ENCODE results near the gene PTPRG.

PTPRG gene

DNA sequence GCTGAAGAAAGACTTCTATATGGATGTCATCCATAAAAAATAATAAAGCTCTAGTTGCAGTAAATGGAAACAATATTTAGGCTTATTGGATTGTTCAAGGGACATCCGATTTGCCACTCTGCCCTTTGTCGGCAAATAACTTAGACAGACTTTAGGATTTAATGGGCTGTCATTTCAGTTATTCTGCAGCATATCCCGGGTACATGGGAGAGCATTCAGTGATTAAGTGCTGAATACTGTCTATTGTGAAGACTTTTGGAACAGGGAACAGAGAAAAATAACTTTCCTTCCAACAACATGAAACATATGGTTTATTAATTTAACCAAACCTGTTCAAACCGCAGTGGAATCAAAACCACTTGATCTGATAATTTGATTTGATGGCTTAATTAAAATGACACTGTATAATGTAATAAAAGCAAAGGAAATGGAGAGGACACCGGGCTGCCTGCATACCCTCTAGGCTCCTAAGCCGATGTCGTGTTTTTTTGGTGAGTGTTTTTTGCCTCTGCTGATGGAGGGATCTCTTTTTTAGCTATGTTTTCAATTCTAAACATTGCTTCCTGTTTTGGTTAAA lies 612.7 kb downstream of the PTPRG start:
- H2AK5ac ChIP-seq (ENCODE audit: low read length): no peak overlapping the region
- H2AFZ ChIP-seq (ENCODE audit: insufficient read depth, low read length, poor library complexity): no peak overlapping the region
- no peak overlapping the region for H3K27ac ChIP-seq (ENCODE audit: low read depth, low read length)
- H3K36me3 ChIP-seq (ENCODE audit: control insufficient read depth in 1 of 2, insufficient read depth in 2 of 2, low read length in 2 of 2): no peaks in the 10 kb centered on the region
- H2BK12ac ChIP-seq (ENCODE audit: low read length): no peak overlapping the region
- no peaks in the 10 kb centered on the region for H3K79me1 ChIP-seq (ENCODE audit: low read length)
- H3K4me3 ChIP-seq (ENCODE audit: low read depth, low read length): no peak overlapping the region
- no peak overlapping the region for H2BK5ac ChIP-seq (ENCODE audit: low read depth, low read length, poor library complexity)
- H4K8ac ChIP-seq (ENCODE audit: low read depth, low read length): no peak overlapping the region
- H3K27me3 ChIP-seq (ENCODE audit: insufficient read depth, low read length): no peaks in the 10 kb centered on the region
- no peak overlapping the region for H4K12ac ChIP-seq (ENCODE audit: low read depth, low read length)
- H3K9ac ChIP-seq (ENCODE audit: low read length): no peak overlapping the region
- H3K4ac ChIP-seq (ENCODE audit: low read depth, low read length): no peak overlapping the region
- no peaks in the 10 kb centered on the region for H3K9me3 ChIP-seq (ENCODE audit: insufficient read depth, low read depth, low read length)
- no peak overlapping the region for H4K91ac ChIP-seq (ENCODE audit: low read depth, low read length)
- H3K79me2 ChIP-seq (ENCODE audit: control insufficient read depth, insufficient read depth, low read length, poor library complexity): no peaks in the 10 kb centered on the region
- no peak overlapping the region for H3K14ac ChIP-seq (ENCODE audit: low read length)
- H3K4me1 ChIP-seq (ENCODE audit: control insufficient read depth in 1 of 2, insufficient read depth in 2 of 2, low read length in 2 of 2): no peaks in the 10 kb centered on the region
- H3K4me2 ChIP-seq (ENCODE audit: low read length): no peak overlapping the region
- no peak overlapping the region for H2BK120ac ChIP-seq (ENCODE audit: insufficient read depth, low read length, poor library complexity)
- no peak overlapping the region for H3K23ac ChIP-seq (ENCODE audit: low read length)
- DNase-seq: no peak
- H3K18ac ChIP-seq (ENCODE audit: low read length): no peak overlapping the region
- no CpG with 5 or more reads among the region's 7 CpGs for WGBS (ENCODE audit: extremely low coverage, insufficient coverage, insufficient read length)

- no peak overlapping the region for H2AK5ac ChIP-seq (ENCODE audit: low read length)
- no peak overlapping the region for H2BK120ac ChIP-seq (ENCODE audit: insufficient read depth, low read length, poor library complexity)
- no peak overlapping the region for H3K14ac ChIP-seq (ENCODE audit: low read length)
- no peak overlapping the region for H4K8ac ChIP-seq (ENCODE audit: low read depth, low read length)
- no peak overlapping the region for H3K18ac ChIP-seq (ENCODE audit: low read length)
- no peak overlapping the region for H3K4me2 ChIP-seq (ENCODE audit: low read length)
- no peak overlapping the region for H2BK12ac ChIP-seq (ENCODE audit: low read length)
- H3K79me2 ChIP-seq (ENCODE audit: control insufficient read depth, insufficient read depth, low read length, poor library complexity): no peaks in the 10 kb centered on the region
- no peak for DNase-seq
- no peak overlapping the region for H3K9ac ChIP-seq (ENCODE audit: low read length)
- no peak overlapping the region for H3K4me3 ChIP-seq (ENCODE audit: low read depth, low read length)
- H3K23ac ChIP-seq (ENCODE audit: low read length): no peak overlapping the region
- no peaks in the 10 kb centered on the region for H3K27me3 ChIP-seq (ENCODE audit: insufficient read depth, low read length)
- no peaks in the 10 kb centered on the region for H3K36me3 ChIP-seq (ENCODE audit: control insufficient read depth in 1 of 2, insufficient read depth in 2 of 2, low read length in 2 of 2)
- no peak overlapping the region for H4K12ac ChIP-seq (ENCODE audit: low read depth, low read length)
- H2AFZ ChIP-seq (ENCODE audit: insufficient read depth, low read length, poor library complexity): no peak overlapping the region
- H2BK5ac ChIP-seq (ENCODE audit: low read depth, low read length, poor library complexity): no peak overlapping the region
- no peak overlapping the region for H3K27ac ChIP-seq (ENCODE audit: low read depth, low read length)
- H3K79me1 ChIP-seq (ENCODE audit: low read length): no peaks in the 10 kb centered on the region
- no peaks in the 10 kb centered on the region for H3K4me1 ChIP-seq (ENCODE audit: control insufficient read depth in 1 of 2, insufficient read depth in 2 of 2, low read length in 2 of 2)
- H3K4ac ChIP-seq (ENCODE audit: low read depth, low read length): no peak overlapping the region
- WGBS (ENCODE audit: extremely low coverage, insufficient coverage, insufficient read length): no CpG with 5 or more reads among the region's 6 CpGs
- no peaks in the 10 kb centered on the region for H3K9me3 ChIP-seq (ENCODE audit: insufficient read depth, low read depth, low read length)
- no peak overlapping the region for H4K91ac ChIP-seq (ENCODE audit: low read depth, low read length)
These were observed 613.8 kb downstream of the PTPRG start for GRCh38 chr3:62175161-62175560.

GRCh38 chr3:62178032-62178431 lies 616.7 kb downstream of the PTPRG start:
- H2AFZ ChIP-seq (ENCODE audit: insufficient read depth, low read length, poor library complexity): no peak overlapping the region
- no peaks in the 10 kb centered on the region for H3K9me3 ChIP-seq (ENCODE audit: insufficient read depth, low read depth, low read length)
- H4K8ac ChIP-seq (ENCODE audit: low read depth, low read length): no peak overlapping the region
- no peak overlapping the region for H3K4me2 ChIP-seq (ENCODE audit: low read length)
- H3K79me1 ChIP-seq (ENCODE audit: low read length): no peaks in the 10 kb centered on the region
- DNase-seq: no peak
- no peaks in the 10 kb centered on the region for H3K27me3 ChIP-seq (ENCODE audit: insufficient read depth, low read length)
- H4K91ac ChIP-seq (ENCODE audit: low read depth, low read length): no peak overlapping the region
- no peak overlapping the region for H2BK120ac ChIP-seq (ENCODE audit: insufficient read depth, low read length, poor library complexity)
- H4K12ac ChIP-seq (ENCODE audit: low read depth, low read length): no peak overlapping the region
- no peak overlapping the region for H3K4me3 ChIP-seq (ENCODE audit: low read depth, low read length)
- no peak overlapping the region for H3K27ac ChIP-seq (ENCODE audit: low read depth, low read length)
- H3K36me3 ChIP-seq (ENCODE audit: control insufficient read depth in 1 of 2, insufficient read depth in 2 of 2, low read length in 2 of 2): no peaks in the 10 kb centered on the region
- H3K4ac ChIP-seq (ENCODE audit: low read depth, low read length): no peak overlapping the region
- H3K14ac ChIP-seq (ENCODE audit: low read length): no peak overlapping the region
- H3K18ac ChIP-seq (ENCODE audit: low read length): no peak overlapping the region
- no peak overlapping the region for H3K9ac ChIP-seq (ENCODE audit: low read length)
- H2AK5ac ChIP-seq (ENCODE audit: low read length): no peak overlapping the region
- H2BK5ac ChIP-seq (ENCODE audit: low read depth, low read length, poor library complexity): no peak overlapping the region
- H3K4me1 ChIP-seq (ENCODE audit: control insufficient read depth in 1 of 2, insufficient read depth in 2 of 2, low read length in 2 of 2): no peaks in the 10 kb centered on the region
- no peak overlapping the region for H2BK12ac ChIP-seq (ENCODE audit: low read length)
- H3K79me2 ChIP-seq (ENCODE audit: control insufficient read depth, insufficient read depth, low read length, poor library complexity): no peaks in the 10 kb centered on the region
- no peak overlapping the region for H3K23ac ChIP-seq (ENCODE audit: low read length)

DNA sequence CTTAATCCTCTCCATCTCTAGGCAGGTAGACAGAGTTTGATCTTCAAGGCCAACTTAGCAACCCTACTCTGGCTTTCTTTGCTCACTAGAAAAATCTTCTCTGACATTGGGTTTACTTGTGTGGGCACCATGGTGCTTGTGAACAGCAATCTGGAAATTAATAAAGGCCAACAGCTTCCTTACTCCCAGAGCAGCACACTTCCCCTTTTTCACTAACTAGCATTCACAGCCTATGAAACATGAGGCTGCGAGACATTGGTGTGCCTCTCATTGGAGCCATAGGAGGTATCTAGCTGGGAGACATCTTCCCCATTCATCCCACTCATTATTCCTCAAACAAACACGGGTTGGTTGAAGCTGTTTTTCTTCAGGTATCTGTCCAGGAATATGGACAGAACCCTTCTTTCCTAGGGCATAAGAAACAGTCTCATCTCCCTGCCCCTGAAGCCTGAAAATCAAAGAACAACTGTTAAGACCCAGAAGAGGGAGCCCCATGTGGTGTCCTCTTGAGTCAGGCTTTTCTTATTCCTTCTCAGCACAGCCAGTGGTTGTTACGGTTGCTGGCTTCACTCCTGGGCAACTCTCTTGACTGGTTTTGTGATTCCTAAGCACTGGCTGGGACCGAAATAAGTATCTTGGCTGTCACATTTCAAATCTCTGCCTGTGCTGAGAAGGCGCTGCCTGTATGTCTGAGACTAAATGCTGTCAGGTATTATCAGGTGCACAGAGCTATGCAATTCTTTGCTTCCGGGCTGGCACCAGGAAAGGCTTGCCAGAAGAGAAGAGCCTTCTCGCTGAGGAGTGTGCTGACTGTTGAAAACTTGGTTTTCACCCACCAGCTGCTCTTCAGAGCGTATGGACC lies 617.6 kb downstream of the PTPRG start:
- H2BK120ac ChIP-seq (ENCODE audit: insufficient read depth, low read length, poor library complexity): no peak overlapping the region
- H3K79me2 ChIP-seq (ENCODE audit: control insufficient read depth, insufficient read depth, low read length, poor library complexity): no peaks in the 10 kb centered on the region
- H2BK5ac ChIP-seq (ENCODE audit: low read depth, low read length, poor library complexity): no peak overlapping the region
- H4K12ac ChIP-seq (ENCODE audit: low read depth, low read length): no peak overlapping the region
- no peaks in the 10 kb centered on the region for H3K27me3 ChIP-seq (ENCODE audit: insufficient read depth, low read length)
- H3K36me3 ChIP-seq (ENCODE audit: control insufficient read depth in 1 of 2, insufficient read depth in 2 of 2, low read length in 2 of 2): no peaks in the 10 kb centered on the region
- no peak overlapping the region for H3K4me3 ChIP-seq (ENCODE audit: low read depth, low read length)
- no peak overlapping the region for H2AFZ ChIP-seq (ENCODE audit: insufficient read depth, low read length, poor library complexity)
- H3K4me1 ChIP-seq (ENCODE audit: control insufficient read depth in 1 of 2, insufficient read depth in 2 of 2, low read length in 2 of 2): no peaks in the 10 kb centered on the region
- H3K9ac ChIP-seq (ENCODE audit: low read length): no peak overlapping the region
- no peak overlapping the region for H3K27ac ChIP-seq (ENCODE audit: low read depth, low read length)
- H3K79me1 ChIP-seq (ENCODE audit: low read length): no peaks in the 10 kb centered on the region
- no peaks in the 10 kb centered on the region for H3K9me3 ChIP-seq (ENCODE audit: insufficient read depth, low read depth, low read length)
- no peak overlapping the region for H3K23ac ChIP-seq (ENCODE audit: low read length)
- no peak overlapping the region for H4K91ac ChIP-seq (ENCODE audit: low read depth, low read length)
- no peak overlapping the region for H3K4ac ChIP-seq (ENCODE audit: low read depth, low read length)
- H4K8ac ChIP-seq (ENCODE audit: low read depth, low read length): no peak overlapping the region
- H3K14ac ChIP-seq (ENCODE audit: low read length): no peak overlapping the region
- H2AK5ac ChIP-seq (ENCODE audit: low read length): no peak overlapping the region
- whole genome bisulfite sequencing (ENCODE audit: extremely low coverage, insufficient coverage, insufficient read length): no CpG with 5 or more reads among the region's 8 CpGs
- no peak for DNase-seq
- no peak overlapping the region for H2BK12ac ChIP-seq (ENCODE audit: low read length)
- no peak overlapping the region for H3K18ac ChIP-seq (ENCODE audit: low read length)
- H3K4me2 ChIP-seq (ENCODE audit: low read length): no peak overlapping the region
